Panc1 (cell line): Measurements from ENCODE around the gene TMEM132C.

Source experiments
- POLR2AphosphoS5 ChIP-seq: IDR thresholded peaks from 2 replicates; pipeline ENCODE4 v1.6.1; 2012; ENCODE audit warnings: mild to moderate bottlenecking, low read depth, low read length, moderate library complexity
- REST ChIP-seq, 2 experiments: IDR thresholded peaks; 2 replicates each; pipeline ENCODE4 v1.6.1; 2011 to 2012; ENCODE audit warnings: low read depth in 2 of 2, control low read depth in 1 of 2, low read length in 1 of 2, mild to moderate bottlenecking in 1 of 2, moderate library complexity in 1 of 2; ENCODE audit not compliant: insufficient read depth in 1 of 2
- SIN3A ChIP-seq: IDR thresholded peaks from 2 replicates; pipeline ENCODE4 v1.6.1; 2012; ENCODE audit warnings: low read depth, mild to moderate bottlenecking, low read length, moderate library complexity, borderline replicate concordance; ENCODE audit not compliant: insufficient read depth
- TCF7L2 ChIP-seq: IDR thresholded peaks from 2 replicates; pipeline ENCODE4 v1.6.1; 2011; ENCODE audit warnings: mild to moderate bottlenecking, low read depth, low read length, inconsistent platforms
- TF ChIP-seq, protein P1 (sequence below): fragments of 450-650 bp; IDR thresholded peaks from 2 replicates; pipeline ENCODE4 v1.5.1; 2017; ENCODE audit warnings: mild to moderate bottlenecking

- TF ChIP-seq, protein P1, sequence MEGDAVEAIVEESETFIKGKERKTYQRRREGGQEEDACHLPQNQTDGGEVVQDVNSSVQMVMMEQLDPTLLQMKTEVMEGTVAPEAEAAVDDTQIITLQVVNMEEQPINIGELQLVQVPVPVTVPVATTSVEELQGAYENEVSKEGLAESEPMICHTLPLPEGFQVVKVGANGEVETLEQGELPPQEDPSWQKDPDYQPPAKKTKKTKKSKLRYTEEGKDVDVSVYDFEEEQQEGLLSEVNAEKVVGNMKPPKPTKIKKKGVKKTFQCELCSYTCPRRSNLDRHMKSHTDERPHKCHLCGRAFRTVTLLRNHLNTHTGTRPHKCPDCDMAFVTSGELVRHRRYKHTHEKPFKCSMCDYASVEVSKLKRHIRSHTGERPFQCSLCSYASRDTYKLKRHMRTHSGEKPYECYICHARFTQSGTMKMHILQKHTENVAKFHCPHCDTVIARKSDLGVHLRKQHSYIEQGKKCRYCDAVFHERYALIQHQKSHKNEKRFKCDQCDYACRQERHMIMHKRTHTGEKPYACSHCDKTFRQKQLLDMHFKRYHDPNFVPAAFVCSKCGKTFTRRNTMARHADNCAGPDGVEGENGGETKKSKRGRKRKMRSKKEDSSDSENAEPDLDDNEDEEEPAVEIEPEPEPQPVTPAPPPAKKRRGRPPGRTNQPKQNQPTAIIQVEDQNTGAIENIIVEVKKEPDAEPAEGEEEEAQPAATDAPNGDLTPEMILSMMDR: no peak
- TF ChIP-seq POLR2AphosphoS5 (no peak), TCF7L2 (no peak), REST (IDR thresholded peaks at IDR 0.05; ENCODE audit: insufficient read depth in 1 of 2, low read depth in 2 of 2, low read length in 1 of 2) (no peak), SIN3A (no peak)
Observed at GRCh38 chr12:128639089-128639488, 372.1 kb downstream of the TMEM132C start.
